T47D (cell line): ENCODE results near the gene ZC3HAV1.

Experiments used
- DNase-seq, 2 experiments: peaks; one replicate each; pipeline versions ENCODE4 v3.0.0 to v3.0.0-alpha.2; 2011 to 2012; ENCODE audit warnings: low read depth in 1 of 2, low spot score in 1 of 2
- JUND ChIP-seq: IDR thresholded peaks from 2 replicates; pipeline ENCODE4 v1.6.1; 2012; ENCODE audit warnings: low read depth
- in situ Hi-C: cut with HindIII; loops from 2 replicates; pipeline ENCODE4 v1.10.0; 2016; ENCODE audit warnings: low sequenced_read_pairs, low pct_unique_long_range_greater_than_20kb

ZC3HAV1 gene

GRCh38 chr7:139118805-139119485 is 9.4 kb upstream of the ZC3HAV1 start:
- in situ Hi-C loops, result no loop called here
- TF ChIP-seq JUND, result no peak
- DNase-seq, result no peak

DNA sequence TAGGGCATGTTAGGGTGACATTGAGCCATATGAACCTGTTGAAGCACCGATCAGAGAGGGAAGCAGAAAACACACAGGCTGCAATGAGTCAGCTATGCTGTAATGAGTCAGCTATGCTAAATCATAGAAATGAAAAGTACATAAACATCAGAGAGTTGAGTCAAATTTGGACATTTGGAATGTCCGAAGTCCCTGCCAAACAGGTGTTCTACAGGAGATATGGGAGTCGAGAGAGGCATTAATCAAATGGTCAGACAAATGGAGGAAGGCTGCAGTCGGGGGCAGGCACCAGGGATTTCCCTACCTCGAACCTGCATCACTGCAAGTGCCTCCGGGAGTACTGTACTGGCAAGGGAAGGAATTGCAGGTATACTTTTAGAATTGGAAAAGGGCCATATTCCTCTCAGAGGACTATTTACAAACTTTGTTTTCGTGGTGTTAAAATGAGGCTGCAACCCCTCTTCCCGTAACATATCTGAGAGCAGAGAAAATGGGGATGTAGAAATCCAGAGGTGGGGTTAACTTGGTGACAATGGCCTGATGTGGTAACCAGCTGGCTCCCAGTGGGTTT is 8.8 kb upstream of the ZC3HAV1 start:
- in situ Hi-C loops, result no loop called here
- DNase-seq, result no peak
- no peak for TF ChIP-seq JUND

- no peak for DNase-seq
- TF ChIP-seq JUND, result no peak
- in situ Hi-C loops, result no loop called here
These were observed 8.2 kb upstream of the ZC3HAV1 start for GRCh38 chr7:139117599-139118233.

GRCh38 chr7:139116999-139117398 is 7.5 kb upstream of the ZC3HAV1 start:
- no peak for DNase-seq
- no peak for TF ChIP-seq JUND
- in situ Hi-C loops, result no loop called here

DNA sequence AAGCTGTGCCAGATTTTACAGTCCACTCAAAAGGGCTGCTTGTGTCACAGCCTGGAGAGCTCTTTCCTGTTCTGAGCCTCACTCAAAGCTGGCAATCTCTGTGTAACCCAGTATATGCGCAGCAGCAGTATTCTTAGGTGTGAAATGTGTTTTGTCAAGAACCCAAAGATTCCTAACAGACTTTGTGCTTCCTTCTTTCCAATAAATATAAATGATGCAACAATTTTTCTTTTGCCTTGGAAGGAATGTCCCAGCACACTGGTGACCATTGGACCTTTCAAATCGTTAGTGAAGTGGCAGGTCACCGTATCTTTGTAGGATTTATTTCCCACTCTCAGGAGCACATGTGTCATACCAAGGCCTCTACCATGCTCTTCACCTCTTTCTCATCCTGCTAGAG is 5.6 kb upstream of the ZC3HAV1 start:
- TF ChIP-seq JUND, result no peak
- in situ Hi-C loops, result no loop called here
- DNase-seq, result no peak

DNA sequence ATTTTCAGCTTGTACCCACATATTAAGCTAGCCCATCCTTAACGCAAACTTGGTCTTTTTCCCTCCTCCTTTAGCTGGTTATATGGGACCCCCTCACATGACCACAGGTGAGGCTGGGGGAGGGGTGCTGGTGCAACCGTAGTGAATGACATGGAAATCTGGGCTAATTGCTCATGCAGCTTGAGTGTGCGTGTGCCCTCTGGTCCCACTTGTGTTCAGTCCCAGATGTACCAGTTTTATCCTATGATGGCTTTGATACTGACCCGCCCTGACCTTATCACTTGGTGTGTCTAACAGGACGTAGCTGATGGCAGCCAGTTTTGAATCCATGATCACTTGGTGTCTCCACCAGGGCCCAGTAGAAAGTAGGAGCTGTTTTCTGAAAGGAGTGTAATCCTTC is 5.1 kb upstream of the ZC3HAV1 start:
- in situ Hi-C loops, result no loop called here
- TF ChIP-seq JUND, result no peak

DNA sequence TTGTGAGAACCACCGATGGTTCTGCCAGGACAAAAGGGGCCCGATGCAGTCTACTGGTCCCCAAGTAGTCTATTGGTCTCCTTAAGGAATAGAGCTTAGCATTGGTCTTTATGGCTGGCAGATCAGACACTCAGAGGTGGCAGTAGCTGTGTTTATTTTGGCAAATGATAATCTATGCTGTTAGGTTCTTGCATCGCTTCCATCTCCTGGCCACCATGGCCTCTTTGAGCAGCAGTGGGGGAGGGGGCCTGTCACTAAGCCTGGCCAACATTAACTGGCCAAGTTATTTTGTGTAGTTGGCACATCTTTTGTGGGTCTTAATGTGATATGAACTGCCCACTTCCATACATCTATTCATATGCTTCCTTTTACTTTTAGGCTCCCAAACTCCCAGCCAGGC is 4.5 kb upstream of the ZC3HAV1 start:
- TF ChIP-seq JUND, result no peak
- no peak for DNase-seq
- in situ Hi-C loops, result no loop called here

More for the DNA sequence above, 5.1 kb upstream of the ZC3HAV1 start:
- DNase-seq, result no peak

- DNase-seq, result no peak
- in situ Hi-C loops, result no loop called here
- no peak for TF ChIP-seq JUND
These were observed 3.3 kb upstream of the ZC3HAV1 start for GRCh38 chr7:139112741-139113250.

- in situ Hi-C loops, result no loop called here
- DNase-seq, result no peak
- TF ChIP-seq JUND, result no peak
These were observed 2.8 kb upstream of the ZC3HAV1 start for GRCh38 chr7:139112316-139112715.

DNA sequence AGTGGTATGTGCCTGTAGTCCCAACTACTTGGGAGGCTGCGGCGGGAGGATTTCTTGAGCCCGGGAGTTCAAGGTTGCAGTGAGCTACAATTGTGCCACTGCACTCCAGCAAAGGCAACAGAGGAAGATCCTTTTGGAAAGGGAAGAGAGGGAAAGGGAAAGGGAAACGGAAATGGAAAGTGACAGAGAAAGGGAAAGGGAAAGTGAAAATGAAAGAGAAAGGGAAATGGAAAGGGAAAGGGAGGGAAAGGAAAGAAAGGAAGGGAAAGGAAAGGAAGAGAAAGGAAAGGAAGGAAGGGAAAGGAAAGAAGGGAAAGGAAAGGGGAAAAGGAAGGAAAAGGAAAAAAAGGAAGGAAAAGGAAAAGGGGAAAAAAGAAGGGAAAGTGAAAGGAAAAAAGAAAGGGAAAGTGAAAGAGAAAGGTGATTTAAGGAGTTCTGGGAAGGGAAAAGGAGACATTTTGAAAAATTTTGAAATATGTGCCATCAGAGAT is 2.3 kb upstream of the ZC3HAV1 start:
- in situ Hi-C loops, result no loop called here
- DNase-seq, result no peak
- no peak for TF ChIP-seq JUND

GRCh38 chr7:139111147-139111546 is 1.6 kb upstream of the ZC3HAV1 start:
- in situ Hi-C loops, result no loop called here
- no peak for TF ChIP-seq JUND
- no peak for DNase-seq

GRCh38 chr7:139109983-139110411 is 477 bp upstream of the ZC3HAV1 start:
- in situ Hi-C loops, result no loop called here
- no peak for TF ChIP-seq JUND
- DNase-seq, result no peak
